ENCODE measurements around the gene VCL.

DNA sequence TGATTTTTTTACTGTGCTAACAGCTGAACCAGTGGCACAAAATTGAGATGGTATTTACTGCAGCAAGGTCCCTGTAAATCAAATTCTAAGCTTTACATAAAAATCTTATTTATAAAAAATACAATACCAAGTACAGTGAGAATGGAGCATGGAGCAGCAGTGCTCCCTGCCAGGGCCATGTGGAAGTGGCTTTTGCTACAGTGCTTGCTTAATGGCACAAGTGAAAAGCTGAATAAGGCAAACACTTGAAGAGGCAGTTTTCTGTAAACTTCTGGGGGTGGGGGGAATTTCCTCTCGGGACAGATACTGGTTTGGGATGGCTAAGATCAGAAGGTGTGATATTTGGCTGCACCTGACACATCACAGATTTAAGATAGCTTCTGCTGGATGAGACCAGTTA is 125.2 kb downstream of the VCL start:
- TF ChIP-seq CTCF (IDR thresholded peaks at IDR 0.05) (no peak), POLR2A (IDR thresholded peaks at IDR 0.05) (no peak)
